GM10248 (cell line): ENCODE measurements around the gene ASPRV1.

Source experiments
- CTCF ChIA-PET: fragments of 300-600 bp; sonication (Branson Sonifier 250); formaldehyde crosslinking; extraction: SDS; loops from one replicate; lab custom pipeline; 2021; ENCODE audit warnings: antibody characterized with exemption; lab: Yijun Ruan, JAX
- POLR2A ChIA-PET: fragments of 350-650 bp; sonication (Branson Sonifier 250); formaldehyde crosslinking; extraction: SDS; loops from one replicate; lab custom pipeline; 2020; ENCODE audit warnings: antibody characterized with exemption; lab: Yijun Ruan, JAX
- DNase-seq: peaks from one replicate; pipeline ENCODE4 v3.0.0; 2012; ENCODE audit errors: extremely low spot score
- TF ChIP-seq, protein P1 (sequence below): IDR thresholded peaks from 2 replicates; pipeline ENCODE4 v1.5.1; 2012; ENCODE audit warnings: mild to moderate bottlenecking, low read depth; ENCODE audit errors: extremely low read depth, missing control alignments, control extremely low read depth

Gene ASPRV1

GRCh38 chr2:69933254-69933828, 28.1 kb downstream of the ASPRV1 start:
- ChIA-PET CTCF (interaction anchor here (0.8 to 2.1 kb wide), 5 partner anchors 13 to 368 kb away, joined by 3 to 11 read pairs (median 3); no protein-coding TSS in a partner anchor), POLR2A (interaction anchor here (1.7 kb wide), 1 partner anchor 19 kb away, joined by 10 read pairs; the partner anchor contains the start of gene MXD1)
- TF ChIP-seq, protein P1, sequence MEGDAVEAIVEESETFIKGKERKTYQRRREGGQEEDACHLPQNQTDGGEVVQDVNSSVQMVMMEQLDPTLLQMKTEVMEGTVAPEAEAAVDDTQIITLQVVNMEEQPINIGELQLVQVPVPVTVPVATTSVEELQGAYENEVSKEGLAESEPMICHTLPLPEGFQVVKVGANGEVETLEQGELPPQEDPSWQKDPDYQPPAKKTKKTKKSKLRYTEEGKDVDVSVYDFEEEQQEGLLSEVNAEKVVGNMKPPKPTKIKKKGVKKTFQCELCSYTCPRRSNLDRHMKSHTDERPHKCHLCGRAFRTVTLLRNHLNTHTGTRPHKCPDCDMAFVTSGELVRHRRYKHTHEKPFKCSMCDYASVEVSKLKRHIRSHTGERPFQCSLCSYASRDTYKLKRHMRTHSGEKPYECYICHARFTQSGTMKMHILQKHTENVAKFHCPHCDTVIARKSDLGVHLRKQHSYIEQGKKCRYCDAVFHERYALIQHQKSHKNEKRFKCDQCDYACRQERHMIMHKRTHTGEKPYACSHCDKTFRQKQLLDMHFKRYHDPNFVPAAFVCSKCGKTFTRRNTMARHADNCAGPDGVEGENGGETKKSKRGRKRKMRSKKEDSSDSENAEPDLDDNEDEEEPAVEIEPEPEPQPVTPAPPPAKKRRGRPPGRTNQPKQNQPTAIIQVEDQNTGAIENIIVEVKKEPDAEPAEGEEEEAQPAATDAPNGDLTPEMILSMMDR, result no peak
- no peak for DNase-seq

DNA sequence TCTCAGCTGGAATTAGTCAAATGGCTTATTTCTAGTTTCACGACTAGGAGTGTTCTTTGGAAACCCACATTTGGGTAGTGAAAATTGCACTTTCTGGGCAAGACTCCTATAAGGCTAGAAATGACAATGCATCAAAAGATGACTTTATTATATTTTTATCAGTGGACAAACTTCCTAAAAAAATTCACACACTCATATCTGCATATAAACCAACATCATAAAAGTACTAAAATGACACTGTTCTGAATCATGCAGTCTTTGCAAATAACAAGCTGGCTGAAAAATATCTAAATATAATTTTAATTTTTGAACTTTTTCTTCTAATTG, 28.9 kb downstream of the ASPRV1 start:
- ChIA-PET CTCF (interaction anchor here (1.1 to 1.5 kb wide), 4 partner anchors 12 to 208 kb away, joined by 3 to 4 read pairs (median 3); no protein-coding TSS in a partner anchor), POLR2A (interaction anchor here (1.7 kb wide), 1 partner anchor 18 kb away, joined by 10 read pairs; the partner anchor contains the start of gene MXD1)
- TF ChIP-seq, protein P1, result no peak
- no peak for DNase-seq

GRCh38 chr2:69931832-69932595, 29.4 kb downstream of the ASPRV1 start:
- DNase-seq, result no peak
- ChIA-PET CTCF (interaction anchor here (1.0 to 2.1 kb wide), 5 partner anchors 11 to 211 kb away, joined by 3 to 7 read pairs (median 3); no protein-coding TSS in a partner anchor), POLR2A (no interaction called here)
- TF ChIP-seq, protein P1, result no peak

- DNase-seq, result no peak
- TF ChIP-seq, protein P1, result no peak
- CTCF ChIA-PET, result interaction anchor here (0.7 to 1.3 kb wide), 3 partner anchors 18 to 568 kb away, joined by 3 read pairs; no protein-coding TSS in a partner anchor
- POLR2A ChIA-PET, result no interaction called here
These were observed 34.4 kb downstream of the ASPRV1 start for GRCh38 chr2:69926849-69927515.

DNA sequence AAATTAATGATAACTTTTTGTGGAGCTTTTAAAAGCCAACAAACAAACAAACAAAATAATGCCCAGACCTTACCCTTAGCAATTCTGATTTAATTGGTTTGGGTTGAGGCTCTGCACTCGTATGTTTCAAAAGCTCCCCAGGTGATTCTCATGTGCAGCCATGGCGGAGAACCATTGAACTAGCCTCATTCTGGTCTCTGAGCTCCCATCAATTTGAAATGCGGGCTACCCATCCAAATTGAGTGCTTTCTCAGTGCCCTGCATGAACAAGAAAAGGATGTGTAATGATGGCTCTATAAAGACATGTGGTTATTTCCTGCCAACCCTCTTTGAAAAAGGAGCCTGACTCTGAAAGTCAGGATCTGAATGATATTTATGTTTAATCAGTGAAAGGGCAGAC, 38.3 kb downstream of the ASPRV1 start:
- DNase-seq, result no peak
- ChIA-PET CTCF (interaction anchor here (0.8 to 3.1 kb wide), 5 partner anchors 9 to 220 kb away, joined by 3 to 9 read pairs (median 4); partner anchors contain the start of gene MXD1), POLR2A (interaction anchor here (1.6 kb wide), 1 partner anchor 9 kb away, joined by 13 read pairs; the partner anchor contains the start of gene MXD1)
- TF ChIP-seq, protein P1, result no peak

GRCh38 chr2:69918401-69918800, 43.0 kb downstream of the ASPRV1 start:
- ChIA-PET CTCF (no interaction called here), POLR2A (no interaction called here)
- TF ChIP-seq, protein P1, result no peak
- DNase-seq, result no peak
